HEK293 (cell line): ENCODE results near the gene DPCD.
"Not testable (repeated sequence)": the region's sequence is repeated elsewhere in the genome, so short reads cannot be mapped to it uniquely, and the experiment has no call there.

Source experiments
- CTCF ChIA-PET: fragments of 350-600 bp; formaldehyde crosslinking; extraction: SDS; loops from one replicate; lab custom pipeline; 2021; ENCODE audit warnings: antibody characterized with exemption; lab: Yijun Ruan, JAX
- POLR2A ChIA-PET: fragments of 300-600 bp; formaldehyde crosslinking; extraction: SDS; loops from one replicate; lab custom pipeline; 2020; ENCODE audit warnings: antibody characterized with exemption, inconsistent platforms; lab: Yijun Ruan, JAX
- H3K27ac ChIP-seq: fragments of 200-500 bp; sonication (Bioruptor generic); 2 replicates; pipeline ENCODE4 v1.5.1; 2014; ENCODE audit warnings: low read depth, low read length, control low read depth, inconsistent platforms; ENCODE audit errors: extremely low read depth
- H3K36me3 ChIP-seq, 2 experiments: fragments of 200-500 bp in 1 of 2; sonication (Bioruptor generic) in 1 of 2; 1 replicate in 1 of 2; 2 replicates in 1 of 2; pipeline ENCODE4 v1.5.1; 2014 to 2017; ENCODE audit warnings: inconsistent platforms in 2 of 2, low read length in 2 of 2; ENCODE audit not compliant: control insufficient read depth in 2 of 2, insufficient read depth in 1 of 2
- H3K4me1 ChIP-seq: fragments of 200-500 bp; sonication (Bioruptor generic); 2 replicates; pipeline ENCODE4 v1.5.1; 2014; ENCODE audit warnings: mild to moderate bottlenecking, low read length, inconsistent platforms; ENCODE audit not compliant: control insufficient read depth, insufficient read depth
- H3K4me3 ChIP-seq: 2 replicates; pipeline ENCODE4 v1.5.1; 2011; ENCODE audit warnings: low read depth, mild to moderate bottlenecking, control low read depth, low read length, moderate library complexity
- H3K9me3 ChIP-seq: fragments of 200-500 bp; sonication (Bioruptor generic); 2 replicates; pipeline ENCODE4 v1.5.1; 2014; ENCODE audit warnings: low read depth, low read length, inconsistent platforms; ENCODE audit not compliant: control insufficient read depth, insufficient read depth
- GFI1B ChIP-seq: fragments of 450-650 bp; formaldehyde crosslinking; IDR thresholded peaks from 2 replicates; pipeline ENCODE4 v1.5.1; 2016; ENCODE audit warnings: missing biosample characterization, missing genetic modification characterization
- MEIS1 ChIP-seq: sonication (generic); formaldehyde crosslinking; IDR thresholded peaks from 2 replicates; pipeline ENCODE4 v1.8.1; 2022; ENCODE audit warnings: missing genetic modification reagents, mild to moderate bottlenecking, borderline replicate concordance
- WT1 ChIP-seq: fragments of 450-650 bp; formaldehyde crosslinking; IDR thresholded peaks from 2 replicates; pipeline ENCODE4 v1.5.1; 2016; ENCODE audit warnings: missing biosample characterization, missing genetic modification characterization
- ZBTB1 ChIP-seq: fragments of 450-650 bp; formaldehyde crosslinking; IDR thresholded peaks from 2 replicates; pipeline ENCODE4 v1.5.1; 2016; ENCODE audit warnings: missing biosample characterization, missing genetic modification characterization
- ZBTB44 ChIP-seq: fragments of 450-650 bp; IDR thresholded peaks from 2 replicates; pipeline ENCODE4 v1.5.1; 2018; ENCODE audit warnings: missing biosample characterization, mild to moderate bottlenecking, missing genetic modification characterization
- ZBTB49 ChIP-seq: fragments of 450-650 bp; formaldehyde crosslinking; IDR thresholded peaks from 2 replicates; pipeline ENCODE4 v1.5.1; 2016; ENCODE audit warnings: missing biosample characterization, missing genetic modification characterization, low read depth
- ZBTB8A ChIP-seq: fragments of 450-650 bp; formaldehyde crosslinking; IDR thresholded peaks from 2 replicates; pipeline ENCODE4 v1.5.1; 2016; ENCODE audit warnings: missing biosample characterization, missing genetic modification characterization
- ZFP37 ChIP-seq: fragments of 450-650 bp; formaldehyde crosslinking; IDR thresholded peaks from 2 replicates; pipeline ENCODE4 v1.5.1; 2016; ENCODE audit warnings: missing biosample characterization, missing genetic modification characterization
- ZNF146 ChIP-seq: fragments of 450-650 bp; formaldehyde crosslinking; IDR thresholded peaks from 2 replicates; pipeline ENCODE4 v1.5.1; 2016; ENCODE audit warnings: missing biosample characterization, missing genetic modification characterization
- ZNF175 ChIP-seq: fragments of 450-650 bp; formaldehyde crosslinking; IDR thresholded peaks from 2 replicates; pipeline ENCODE4 v1.5.1; 2016; ENCODE audit warnings: missing biosample characterization, missing genetic modification characterization
- ZNF2 ChIP-seq: fragments of 450-650 bp; formaldehyde crosslinking; IDR thresholded peaks from 2 replicates; pipeline ENCODE4 v1.5.1; 2016; ENCODE audit warnings: missing biosample characterization, missing genetic modification characterization
- ZNF341 ChIP-seq: fragments of 450-650 bp; formaldehyde crosslinking; IDR thresholded peaks from 2 replicates; pipeline ENCODE4; 2016; ENCODE audit warnings: low read depth, missing biosample characterization, missing genetic modification characterization
- ZNF391 ChIP-seq: fragments of 450-650 bp; formaldehyde crosslinking; IDR thresholded peaks from 2 replicates; pipeline ENCODE4 v1.5.1; 2016; ENCODE audit warnings: low read depth, missing biosample characterization, missing genetic modification characterization, borderline replicate concordance
- ZNF394 ChIP-seq: fragments of 450-650 bp; formaldehyde crosslinking; IDR thresholded peaks from 2 replicates; pipeline ENCODE4 v1.5.1; 2016; ENCODE audit warnings: missing biosample characterization, missing genetic modification characterization, mild to moderate bottlenecking, moderate library complexity, borderline replicate concordance
- ZNF48 ChIP-seq: fragments of 450-650 bp; formaldehyde crosslinking; IDR thresholded peaks from 2 replicates; pipeline ENCODE4 v1.5.1; 2016; ENCODE audit warnings: missing biosample characterization, missing genetic modification characterization
- ZNF518A ChIP-seq: fragments of 450-650 bp; formaldehyde crosslinking; conservative IDR thresholded peaks from 2 replicates; pipeline ENCODE4 v1.5.1; 2016; ENCODE audit warnings: low read depth, missing biosample characterization, missing genetic modification characterization
- ZNF530 ChIP-seq: fragments of 450-650 bp; formaldehyde crosslinking; IDR thresholded peaks from 2 replicates; pipeline ENCODE4 v1.5.1; 2016; ENCODE audit warnings: low read depth, missing biosample characterization, missing genetic modification characterization
- ZNF544 ChIP-seq: fragments of 450-650 bp; formaldehyde crosslinking; IDR thresholded peaks from 2 replicates; pipeline ENCODE4 v1.5.0; 2017; ENCODE audit warnings: missing biosample characterization, missing genetic modification characterization
- ZNF548 ChIP-seq: fragments of 450-650 bp; formaldehyde crosslinking; IDR thresholded peaks from 2 replicates; pipeline ENCODE4 v1.5.1; 2016; ENCODE audit warnings: missing biosample characterization, missing genetic modification characterization
- ZNF561 ChIP-seq: fragments of 450-650 bp; IDR thresholded peaks from 2 replicates; pipeline ENCODE4 v1.5.1; 2018; ENCODE audit warnings: missing biosample characterization, missing genetic modification characterization, borderline replicate concordance
- ZNF777 ChIP-seq: fragments of 450-650 bp; formaldehyde crosslinking; IDR thresholded peaks from 2 replicates; pipeline ENCODE4 v1.5.1; 2017; ENCODE audit warnings: missing biosample characterization, missing genetic modification characterization, borderline replicate concordance
- ZNF785 ChIP-seq: fragments of 450-650 bp; formaldehyde crosslinking; IDR thresholded peaks from 2 replicates; pipeline ENCODE4 v1.5.1; 2016; ENCODE audit warnings: missing biosample characterization, missing genetic modification characterization
- ZNF837 ChIP-seq: fragments of 450-650 bp; formaldehyde crosslinking; IDR thresholded peaks from 2 replicates; pipeline ENCODE4 v1.5.1; 2016; ENCODE audit warnings: missing biosample characterization, missing genetic modification characterization
- ZNF843 ChIP-seq: fragments of 450-650 bp; formaldehyde crosslinking; IDR thresholded peaks from 2 replicates; pipeline ENCODE4 v1.5.1; 2016; ENCODE audit warnings: missing biosample characterization, missing genetic modification characterization

Gene DPCD

GRCh38 chr10:101588879-101589278 is 758 bp downstream of the DPCD start (continued):
- TF ChIP-seq ZNF146 (no peak), ZNF530 (tag by site-specific recombination) (no peak), MEIS1 (no peak)
- TF ChIP-seq, all 188 proteins: peak for 5

GRCh38 chr10:101593331-101593730 is 5.2 kb downstream of the DPCD start:
- H3K27ac ChIP-seq, POLR2A ChIA-PET, H3K36me3 ChIP-seq, H3K4me3 ChIP-seq, H3K9me3 ChIP-seq: not testable (repeated sequence)
- CTCF ChIA-PET = interaction anchor here (0.6 to 2.6 kb wide), 3 partner anchors 9 to 379 kb away, joined by 3 to 12 read pairs (median 5); no protein-coding TSS in a partner anchor
- H3K4me1 ChIP-seq = peaks cover 17% of the 10 kb centered on the region

- POLR2A ChIA-PET = no interaction called here
- H3K9me3 ChIP-seq = no peaks in the 10 kb centered on the region
- no peak overlapping the region for H3K4me3 ChIP-seq
- CTCF ChIA-PET = interaction anchor here (0.5 to 1.7 kb wide), 7 partner anchors 13 to 792 kb away, joined by 3 to 8 read pairs (median 3); no protein-coding TSS in a partner anchor
- peak overlapping the region; percentile 8; the same call in 1 of the 2 replicates for H3K27ac ChIP-seq
- peaks cover 0 to 10% of the 10 kb centered on the region in 2 experiments; a peak in 1 of 3 replicates for H3K36me3 ChIP-seq
- peaks cover 11% of the 10 kb centered on the region; the same call in 1 of the 2 replicates for H3K4me1 ChIP-seq
- TF ChIP-seq ZNF175 (tag by site-specific recombination) = no peak
- TF ChIP-seq ZNF2 (tag by site-specific recombination) = no peak
- 0 out of 2 replicates have a peak, but pooled peaks have one; percentile 23 for TF ChIP-seq ZBTB8A (tag by site-specific recombination)
- TF ChIP-seq ZNF843 (tag by site-specific recombination) = peak; percentile 50
- 0 out of 2 replicates have a peak, but pooled peaks have one; percentile 23 for TF ChIP-seq ZNF394
- no peak for TF ChIP-seq ZNF548 (tag by site-specific recombination)
- no peak for TF ChIP-seq ZNF391
- no peak for TF ChIP-seq ZNF544 (tag by site-specific recombination)
- TF ChIP-seq ZNF341 (tag by site-specific recombination) = peak; percentile 80
- TF ChIP-seq ZNF561 (tag by site-specific recombination) = 0 out of 2 replicates have a peak, but pooled peaks have one; percentile 60
- no peak for TF ChIP-seq ZBTB1 (tag by site-specific recombination)
- TF ChIP-seq ZFP37 (tag by site-specific recombination) = no peak
- TF ChIP-seq WT1 (tag by site-specific recombination) = peak; percentile 93
- TF ChIP-seq GFI1B (tag by site-specific recombination) = peak; percentile 74
- peak; percentile 78 for TF ChIP-seq ZBTB44 (tag by site-specific recombination)
- TF ChIP-seq ZBTB49 (tag by site-specific recombination) = no peak
- TF ChIP-seq ZNF837 = no peak
- TF ChIP-seq ZNF48 (tag by site-specific recombination) = no peak
- TF ChIP-seq ZNF518A (tag by site-specific recombination) = no peak
- no peak for TF ChIP-seq ZNF785 (tag by site-specific recombination)
- TF ChIP-seq ZNF777 (tag by site-specific recombination) = no peak
Measured at GRCh38 chr10:101595591-101596433, 7.7 kb downstream of the DPCD start.
